ENCODE measurements around the gene SCARF1. TPM values are rescaled to one million over a fixed set of nuclear protein-coding genes. Genes with fewer than 3 reads are reported as not detected.
"Not testable (repeated sequence)": the region's sequence is repeated elsewhere in the genome, so short reads cannot be mapped to it uniquely, and the experiment has no call there.

The SCARF1 gene
- total RNA-seq, 1 donor from 2014 or later, result 289 TPM

DNA sequence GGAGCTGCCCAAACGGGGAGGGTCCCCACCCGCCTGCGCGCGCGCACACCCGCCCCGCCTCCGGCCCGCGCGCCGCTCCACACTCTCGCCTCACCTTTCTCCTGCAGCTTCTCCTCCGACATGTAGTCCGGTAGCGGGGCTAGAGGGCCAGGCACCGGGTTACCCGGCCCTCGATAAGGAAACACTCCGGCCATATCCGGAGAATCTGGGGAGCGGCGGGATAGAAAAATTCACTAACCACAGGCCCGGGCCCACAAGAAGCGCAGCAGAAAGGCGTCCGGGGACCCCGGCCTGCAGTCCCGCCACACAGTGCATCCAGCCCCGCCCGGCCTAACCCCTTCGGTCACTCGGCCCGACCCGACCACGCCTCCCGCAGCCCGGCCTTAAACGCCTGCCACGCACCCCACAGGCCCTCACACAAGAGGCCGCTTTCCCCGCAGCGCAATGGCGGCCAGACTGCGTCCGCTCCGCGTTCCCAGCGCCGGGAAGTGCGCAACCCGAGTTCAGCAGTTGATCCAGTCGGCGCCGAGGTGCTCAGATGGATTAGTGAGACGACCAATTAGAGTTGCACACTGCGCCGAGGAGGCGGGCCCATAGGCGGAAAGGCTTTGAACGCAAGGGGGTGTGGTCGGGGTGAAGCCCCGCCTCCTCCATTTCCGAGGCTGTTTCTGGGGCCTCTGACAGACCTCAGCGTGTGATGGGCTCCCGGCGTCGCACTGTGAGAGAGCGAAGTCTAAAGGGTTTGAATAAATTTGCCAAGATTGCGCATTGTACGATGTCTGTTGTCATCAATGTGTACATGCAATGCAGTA lies 39.1 kb upstream of the SCARF1 start, which contains the start of gene PRPF8:
Gene PRPF8, minus strand, starts transcription at position 490 of the 812 bp plus-strand sequence. Its CDS starts 296 bp downstream, at position 194.
- peak within 1 kb of the TSS; percentile 95 for H3K27ac Mint-ChIP-seq (ENCODE audit: unreplicated experiment)
- H3K4me3 Mint-ChIP-seq (ENCODE audit: unreplicated experiment), result peak within 1 kb of the TSS; percentile 99
- peak; percentile 98 for DNase-seq (ENCODE audit: low spot score)
- H3K27me3 Mint-ChIP-seq (ENCODE audit: unreplicated experiment), result peaks cover 11% of the 10 kb centered on the region
- H3K36me3 Mint-ChIP-seq (ENCODE audit: low read depth, unreplicated experiment), result peaks cover 36% of the 10 kb centered on the region
- H3K4me1 Mint-ChIP-seq (ENCODE audit: unreplicated experiment), result peaks cover 27% of the 10 kb centered on the region
- TF ChIP-seq, protein P1, sequence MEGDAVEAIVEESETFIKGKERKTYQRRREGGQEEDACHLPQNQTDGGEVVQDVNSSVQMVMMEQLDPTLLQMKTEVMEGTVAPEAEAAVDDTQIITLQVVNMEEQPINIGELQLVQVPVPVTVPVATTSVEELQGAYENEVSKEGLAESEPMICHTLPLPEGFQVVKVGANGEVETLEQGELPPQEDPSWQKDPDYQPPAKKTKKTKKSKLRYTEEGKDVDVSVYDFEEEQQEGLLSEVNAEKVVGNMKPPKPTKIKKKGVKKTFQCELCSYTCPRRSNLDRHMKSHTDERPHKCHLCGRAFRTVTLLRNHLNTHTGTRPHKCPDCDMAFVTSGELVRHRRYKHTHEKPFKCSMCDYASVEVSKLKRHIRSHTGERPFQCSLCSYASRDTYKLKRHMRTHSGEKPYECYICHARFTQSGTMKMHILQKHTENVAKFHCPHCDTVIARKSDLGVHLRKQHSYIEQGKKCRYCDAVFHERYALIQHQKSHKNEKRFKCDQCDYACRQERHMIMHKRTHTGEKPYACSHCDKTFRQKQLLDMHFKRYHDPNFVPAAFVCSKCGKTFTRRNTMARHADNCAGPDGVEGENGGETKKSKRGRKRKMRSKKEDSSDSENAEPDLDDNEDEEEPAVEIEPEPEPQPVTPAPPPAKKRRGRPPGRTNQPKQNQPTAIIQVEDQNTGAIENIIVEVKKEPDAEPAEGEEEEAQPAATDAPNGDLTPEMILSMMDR (IDR thresholded peaks at IDR 0.05; ENCODE audit: unreplicated experiment), result no peak
- no peaks in the 10 kb centered on the region for H3K9me3 Mint-ChIP-seq (ENCODE audit: unreplicated experiment)

DNA sequence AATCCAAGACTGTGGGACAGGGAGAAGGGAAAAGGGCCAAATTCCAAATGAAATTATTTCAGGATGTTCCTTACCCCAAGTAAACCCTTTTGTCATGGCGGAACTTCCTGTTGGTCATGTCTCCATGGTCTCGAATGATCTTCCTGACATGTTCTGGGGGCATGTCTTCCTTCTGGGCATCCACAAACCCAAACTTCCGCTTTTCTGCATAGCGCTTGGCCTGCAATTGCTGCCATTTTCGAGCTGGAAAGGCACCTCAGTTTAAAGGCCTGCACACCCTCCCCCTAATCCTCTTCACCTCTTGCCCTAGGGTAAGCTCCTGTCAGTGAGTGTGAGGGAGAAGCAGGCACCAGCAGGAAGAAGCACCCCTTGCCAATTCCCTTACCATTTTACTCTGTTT lies 37.9 kb upstream of the SCARF1 start:
- Mint-ChIP-seq H3K27ac (ENCODE audit: unreplicated experiment) (peak overlapping the region; percentile 95), H3K9me3 (ENCODE audit: unreplicated experiment) (no peaks in the 10 kb centered on the region), H3K36me3 (ENCODE audit: low read depth, unreplicated experiment) (peaks cover 41% of the 10 kb centered on the region), H3K4me1 (ENCODE audit: unreplicated experiment) (peaks cover 27% of the 10 kb centered on the region), H3K4me3 (ENCODE audit: unreplicated experiment) (peak overlapping the region; percentile 99), H3K27me3 (ENCODE audit: unreplicated experiment) (peaks cover 11% of the 10 kb centered on the region)
- TF ChIP-seq, protein P1 (IDR thresholded peaks at IDR 0.05; ENCODE audit: unreplicated experiment), result no peak
- DNase-seq (ENCODE audit: low spot score), result no peak

DNA sequence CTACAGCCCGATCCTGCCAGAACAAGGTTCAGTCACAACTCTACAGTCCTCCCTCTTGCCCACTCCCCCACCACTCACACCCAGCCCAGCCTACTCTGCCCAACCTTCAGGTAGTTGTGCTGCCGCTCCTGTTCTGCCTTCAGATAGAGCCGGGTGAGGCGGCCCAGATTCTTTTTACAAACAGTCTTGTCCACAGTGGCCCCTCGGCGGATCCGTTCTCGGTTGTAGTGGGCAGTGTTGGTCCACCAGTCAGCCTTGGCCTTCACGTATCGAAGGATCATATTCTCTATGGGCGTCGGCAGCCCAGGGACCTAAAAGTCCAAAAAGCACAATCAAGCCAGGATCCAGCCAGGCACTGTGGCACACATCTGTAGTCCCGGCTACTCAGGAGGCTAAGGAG lies 30.9 kb upstream of the SCARF1 start:
- no peaks in the 10 kb centered on the region for H3K4me1 Mint-ChIP-seq (ENCODE audit: unreplicated experiment)
- H3K27me3 Mint-ChIP-seq (ENCODE audit: unreplicated experiment), result peaks cover 1% of the 10 kb centered on the region
- peaks cover 54% of the 10 kb centered on the region for H3K36me3 Mint-ChIP-seq (ENCODE audit: low read depth, unreplicated experiment)
- no peak overlapping the region for H3K4me3 Mint-ChIP-seq (ENCODE audit: unreplicated experiment)
- no peak overlapping the region for H3K27ac Mint-ChIP-seq (ENCODE audit: unreplicated experiment)
- H3K9me3 Mint-ChIP-seq (ENCODE audit: unreplicated experiment), result no peaks in the 10 kb centered on the region
- TF ChIP-seq, protein P1 (IDR thresholded peaks at IDR 0.05; ENCODE audit: unreplicated experiment), result no peak
- DNase-seq (ENCODE audit: low spot score), result no peak

DNA sequence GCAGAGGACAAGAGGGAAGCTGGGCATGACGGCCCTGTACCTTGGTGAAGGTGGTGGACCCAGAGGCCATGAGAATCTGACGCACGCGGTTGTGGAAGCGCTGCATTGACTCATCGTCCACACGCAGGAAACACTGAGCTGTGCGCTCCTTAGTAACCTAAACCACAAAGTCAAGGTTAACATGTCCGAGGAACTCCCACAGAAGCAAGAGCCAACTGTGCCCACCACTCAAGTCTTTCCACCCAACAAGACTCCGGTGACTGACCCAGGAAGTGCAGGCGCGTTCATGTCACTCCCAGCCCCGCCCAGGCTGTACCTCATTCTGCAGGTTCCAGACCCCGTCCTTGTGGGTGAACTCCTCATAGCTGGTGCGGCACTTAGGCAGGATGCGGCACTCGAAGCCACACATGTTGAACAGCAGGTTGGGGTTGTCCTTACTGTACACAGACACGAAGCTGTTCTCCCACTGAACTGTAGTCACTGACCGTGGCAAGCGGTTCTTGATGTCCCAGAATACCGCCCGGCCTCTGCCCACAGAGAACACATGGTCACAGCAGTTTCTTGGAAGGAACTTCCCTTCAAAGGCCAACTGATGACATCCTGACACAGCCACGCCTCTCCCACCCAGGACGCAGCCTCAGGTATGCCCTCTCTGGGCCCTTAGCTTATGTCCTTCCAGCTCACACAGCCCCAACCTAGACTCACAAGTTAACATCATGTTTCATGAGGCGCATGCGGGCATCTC lies 27.7 kb upstream of the SCARF1 start:
- Mint-ChIP-seq H3K36me3 (ENCODE audit: low read depth, unreplicated experiment) (peaks cover 51% of the 10 kb centered on the region), H3K4me1 (ENCODE audit: unreplicated experiment) (peaks cover 3% of the 10 kb centered on the region), H3K4me3 (ENCODE audit: unreplicated experiment) (no peak overlapping the region), H3K27me3 (ENCODE audit: unreplicated experiment) (peaks cover 1% of the 10 kb centered on the region), H3K27ac (ENCODE audit: unreplicated experiment) (no peak overlapping the region), H3K9me3 (ENCODE audit: unreplicated experiment) (no peaks in the 10 kb centered on the region)
- DNase-seq (ENCODE audit: low spot score), result no peak
- TF ChIP-seq, protein P1 (IDR thresholded peaks at IDR 0.05; ENCODE audit: unreplicated experiment), result no peak

DNA sequence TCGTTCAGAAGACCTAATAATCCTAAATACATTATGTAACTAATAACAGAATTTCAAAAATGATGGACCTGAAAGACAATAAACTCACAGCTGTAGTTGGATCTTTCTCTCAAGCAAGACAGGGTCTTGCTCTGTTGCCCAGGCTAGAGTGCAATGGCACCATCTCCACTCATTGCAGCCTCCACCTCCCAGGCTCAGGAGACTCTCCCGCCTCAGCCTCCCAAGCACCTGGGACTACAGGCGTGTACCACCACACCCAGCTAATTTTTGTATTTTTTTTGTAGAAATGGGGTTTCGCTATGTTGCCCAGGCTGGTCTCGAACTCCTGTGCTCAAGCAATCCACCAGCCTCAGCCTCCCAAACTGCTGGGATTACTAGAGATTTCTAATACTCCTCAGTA lies 18.4 kb upstream of the SCARF1 start:
- not testable (repeated sequence) for H3K27ac Mint-ChIP-seq (ENCODE audit: unreplicated experiment); H3K27me3 Mint-ChIP-seq (ENCODE audit: unreplicated experiment)

More for the DNA sequence above, 18.4 kb upstream of the SCARF1 start:
- not testable (repeated sequence) for DNase-seq (ENCODE audit: low spot score); H3K9me3 Mint-ChIP-seq (ENCODE audit: unreplicated experiment); H3K4me1 Mint-ChIP-seq (ENCODE audit: unreplicated experiment); H3K4me3 Mint-ChIP-seq (ENCODE audit: unreplicated experiment)
- peaks cover 48% of the 10 kb centered on the region for H3K36me3 Mint-ChIP-seq (ENCODE audit: low read depth, unreplicated experiment)
